Measurements from ENCODE around the gene SURF4. TPM values are rescaled to one million over a fixed set of nuclear protein-coding genes. Genes with fewer than 3 reads are reported as not detected.

SURF4 gene
- total RNA-seq, 1 experiment from 2014 or later: 171 TPM

DNA sequence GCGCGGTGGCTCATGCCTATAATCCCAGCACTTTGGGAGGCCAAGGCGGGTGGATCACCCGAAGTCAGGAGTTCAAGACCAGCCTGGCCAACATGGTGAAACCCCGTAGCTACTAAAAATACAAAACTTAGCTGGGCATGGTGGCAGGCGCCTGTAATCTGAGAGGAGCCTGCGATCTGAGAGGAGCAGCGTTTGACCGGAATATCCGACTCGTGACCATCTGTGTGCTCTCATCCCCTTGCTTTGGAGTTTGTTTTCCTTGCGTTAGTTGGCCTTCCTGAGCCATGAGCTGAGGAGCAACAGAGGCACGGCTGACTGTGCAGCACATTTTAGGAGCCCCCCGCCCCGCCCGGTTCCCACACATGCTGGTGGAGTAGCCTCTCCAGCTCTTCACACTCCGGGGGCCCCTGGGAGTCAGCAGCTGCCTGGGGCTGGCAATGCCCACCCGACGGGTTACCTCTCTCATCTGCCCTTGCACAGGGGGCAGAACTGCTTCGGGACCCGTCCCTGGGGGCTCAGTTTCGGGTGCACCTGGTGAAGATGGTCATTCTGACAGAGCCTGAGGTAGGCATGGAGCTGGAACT is 49.3 kb upstream of the SURF4 start:
- Mint-ChIP-seq H3K27ac (no peak overlapping the region), H3K36me3 (peaks cover 10% of the 10 kb centered on the region), H3K4me3 (no peak overlapping the region), H3K4me1 (peaks cover 19% of the 10 kb centered on the region), H3K27me3 (ENCODE audit: low read depth) (peaks cover 14% of the 10 kb centered on the region), H3K9me3 (peaks cover 8% of the 10 kb centered on the region)
- no peak for ATAC-seq
- no peak for DNase-seq (ENCODE audit: low spot score)
- ChIA-PET POLR2A (no interaction called here), CTCF (interaction anchor here (1.0 to 1.5 kb wide), 3 partner anchors 17 to 61 kb away, joined by 3 read pairs; no protein-coding TSS in a partner anchor)
- TF ChIP-seq SMAD3 (CRISPR knock-in tag; IDR thresholded peaks at IDR 0.05; ENCODE audit: borderline replicate concordance): no peak
- TF ChIP-seq OVOL2 (CRISPR knock-in tag; IDR thresholded peaks at IDR 0.05; ENCODE audit: borderline replicate concordance): no peak
- TF ChIP-seq, protein P1, sequence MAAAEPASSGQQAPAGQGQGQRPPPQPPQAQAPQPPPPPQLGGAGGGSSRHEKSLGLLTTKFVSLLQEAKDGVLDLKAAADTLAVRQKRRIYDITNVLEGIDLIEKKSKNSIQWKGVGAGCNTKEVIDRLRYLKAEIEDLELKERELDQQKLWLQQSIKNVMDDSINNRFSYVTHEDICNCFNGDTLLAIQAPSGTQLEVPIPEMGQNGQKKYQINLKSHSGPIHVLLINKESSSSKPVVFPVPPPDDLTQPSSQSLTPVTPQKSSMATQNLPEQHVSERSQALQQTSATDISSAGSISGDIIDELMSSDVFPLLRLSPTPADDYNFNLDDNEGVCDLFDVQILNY (CRISPR knock-in tag; IDR thresholded peaks at IDR 0.05): no peak
- TF ChIP-seq PRRX2 (CRISPR knock-in tag; IDR thresholded peaks at IDR 0.05): no peak
- TF ChIP-seq MAX (CRISPR knock-in tag; IDR thresholded peaks at IDR 0.05): no peak
- TF ChIP-seq ETV6 (CRISPR knock-in tag; IDR thresholded peaks at IDR 0.05): no peak
- TF ChIP-seq CREM (CRISPR knock-in tag; IDR thresholded peaks at IDR 0.05): no peak
- no peak for TF ChIP-seq IRF2 (CRISPR knock-in tag; IDR thresholded peaks at IDR 0.05; ENCODE audit: borderline replicate concordance, low read depth)
- TF ChIP-seq, protein P2, sequence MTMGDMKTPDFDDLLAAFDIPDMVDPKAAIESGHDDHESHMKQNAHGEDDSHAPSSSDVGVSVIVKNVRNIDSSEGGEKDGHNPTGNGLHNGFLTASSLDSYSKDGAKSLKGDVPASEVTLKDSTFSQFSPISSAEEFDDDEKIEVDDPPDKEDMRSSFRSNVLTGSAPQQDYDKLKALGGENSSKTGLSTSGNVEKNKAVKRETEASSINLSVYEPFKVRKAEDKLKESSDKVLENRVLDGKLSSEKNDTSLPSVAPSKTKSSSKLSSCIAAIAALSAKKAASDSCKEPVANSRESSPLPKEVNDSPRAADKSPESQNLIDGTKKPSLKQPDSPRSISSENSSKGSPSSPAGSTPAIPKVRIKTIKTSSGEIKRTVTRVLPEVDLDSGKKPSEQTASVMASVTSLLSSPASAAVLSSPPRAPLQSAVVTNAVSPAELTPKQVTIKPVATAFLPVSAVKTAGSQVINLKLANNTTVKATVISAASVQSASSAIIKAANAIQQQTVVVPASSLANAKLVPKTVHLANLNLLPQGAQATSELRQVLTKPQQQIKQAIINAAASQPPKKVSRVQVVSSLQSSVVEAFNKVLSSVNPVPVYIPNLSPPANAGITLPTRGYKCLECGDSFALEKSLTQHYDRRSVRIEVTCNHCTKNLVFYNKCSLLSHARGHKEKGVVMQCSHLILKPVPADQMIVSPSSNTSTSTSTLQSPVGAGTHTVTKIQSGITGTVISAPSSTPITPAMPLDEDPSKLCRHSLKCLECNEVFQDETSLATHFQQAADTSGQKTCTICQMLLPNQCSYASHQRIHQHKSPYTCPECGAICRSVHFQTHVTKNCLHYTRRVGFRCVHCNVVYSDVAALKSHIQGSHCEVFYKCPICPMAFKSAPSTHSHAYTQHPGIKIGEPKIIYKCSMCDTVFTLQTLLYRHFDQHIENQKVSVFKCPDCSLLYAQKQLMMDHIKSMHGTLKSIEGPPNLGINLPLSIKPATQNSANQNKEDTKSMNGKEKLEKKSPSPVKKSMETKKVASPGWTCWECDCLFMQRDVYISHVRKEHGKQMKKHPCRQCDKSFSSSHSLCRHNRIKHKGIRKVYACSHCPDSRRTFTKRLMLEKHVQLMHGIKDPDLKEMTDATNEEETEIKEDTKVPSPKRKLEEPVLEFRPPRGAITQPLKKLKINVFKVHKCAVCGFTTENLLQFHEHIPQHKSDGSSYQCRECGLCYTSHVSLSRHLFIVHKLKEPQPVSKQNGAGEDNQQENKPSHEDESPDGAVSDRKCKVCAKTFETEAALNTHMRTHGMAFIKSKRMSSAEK (CRISPR knock-in tag; IDR thresholded peaks at IDR 0.05; ENCODE audit: borderline replicate concordance): no peak
- TF ChIP-seq ZNF317 (CRISPR knock-in tag; IDR thresholded peaks at IDR 0.05; ENCODE audit: borderline replicate concordance, low read depth): no peak
- TF ChIP-seq PRDM15 (CRISPR knock-in tag; IDR thresholded peaks at IDR 0.05): no peak
- no peak for TF ChIP-seq AR (CRISPR knock-in tag; IDR thresholded peaks at IDR 0.05)
- TF ChIP-seq, protein P3, sequence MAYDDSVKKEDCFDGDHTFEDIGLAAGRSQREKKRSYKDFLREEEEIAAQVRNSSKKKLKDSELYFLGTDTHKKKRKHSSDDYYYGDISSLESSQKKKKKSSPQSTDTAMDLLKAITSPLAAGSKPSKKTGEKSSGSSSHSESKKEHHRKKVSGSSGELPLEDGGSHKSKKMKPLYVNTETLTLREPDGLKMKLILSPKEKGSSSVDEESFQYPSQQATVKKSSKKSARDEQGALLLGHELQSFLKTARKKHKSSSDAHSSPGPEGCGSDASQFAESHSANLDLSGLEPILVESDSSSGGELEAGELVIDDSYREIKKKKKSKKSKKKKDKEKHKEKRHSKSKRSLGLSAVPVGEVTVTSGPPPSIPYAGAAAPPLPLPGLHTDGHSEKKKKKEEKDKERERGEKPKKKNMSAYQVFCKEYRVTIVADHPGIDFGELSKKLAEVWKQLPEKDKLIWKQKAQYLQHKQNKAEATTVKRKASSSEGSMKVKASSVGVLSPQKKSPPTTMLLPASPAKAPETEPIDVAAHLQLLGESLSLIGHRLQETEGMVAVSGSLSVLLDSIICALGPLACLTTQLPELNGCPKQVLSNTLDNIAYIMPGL (CRISPR knock-in tag; IDR thresholded peaks at IDR 0.05): no peak
- TF ChIP-seq KAT7 (CRISPR knock-in tag; IDR thresholded peaks at IDR 0.05; ENCODE audit: borderline replicate concordance): no peak
- no peak for TF ChIP-seq ATF3 (CRISPR knock-in tag; conservative IDR thresholded peaks at IDR 0.05)
- no peak for TF ChIP-seq GABPB1 (CRISPR knock-in tag; IDR thresholded peaks at IDR 0.05)
- TF ChIP-seq, protein P4, sequence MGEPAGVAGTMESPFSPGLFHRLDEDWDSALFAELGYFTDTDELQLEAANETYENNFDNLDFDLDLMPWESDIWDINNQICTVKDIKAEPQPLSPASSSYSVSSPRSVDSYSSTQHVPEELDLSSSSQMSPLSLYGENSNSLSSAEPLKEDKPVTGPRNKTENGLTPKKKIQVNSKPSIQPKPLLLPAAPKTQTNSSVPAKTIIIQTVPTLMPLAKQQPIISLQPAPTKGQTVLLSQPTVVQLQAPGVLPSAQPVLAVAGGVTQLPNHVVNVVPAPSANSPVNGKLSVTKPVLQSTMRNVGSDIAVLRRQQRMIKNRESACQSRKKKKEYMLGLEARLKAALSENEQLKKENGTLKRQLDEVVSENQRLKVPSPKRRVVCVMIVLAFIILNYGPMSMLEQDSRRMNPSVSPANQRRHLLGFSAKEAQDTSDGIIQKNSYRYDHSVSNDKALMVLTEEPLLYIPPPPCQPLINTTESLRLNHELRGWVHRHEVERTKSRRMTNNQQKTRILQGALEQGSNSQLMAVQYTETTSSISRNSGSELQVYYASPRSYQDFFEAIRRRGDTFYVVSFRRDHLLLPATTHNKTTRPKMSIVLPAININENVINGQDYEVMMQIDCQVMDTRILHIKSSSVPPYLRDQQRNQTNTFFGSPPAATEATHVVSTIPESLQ (CRISPR knock-in tag; IDR thresholded peaks at IDR 0.05): no peak
- TF ChIP-seq, protein P5, sequence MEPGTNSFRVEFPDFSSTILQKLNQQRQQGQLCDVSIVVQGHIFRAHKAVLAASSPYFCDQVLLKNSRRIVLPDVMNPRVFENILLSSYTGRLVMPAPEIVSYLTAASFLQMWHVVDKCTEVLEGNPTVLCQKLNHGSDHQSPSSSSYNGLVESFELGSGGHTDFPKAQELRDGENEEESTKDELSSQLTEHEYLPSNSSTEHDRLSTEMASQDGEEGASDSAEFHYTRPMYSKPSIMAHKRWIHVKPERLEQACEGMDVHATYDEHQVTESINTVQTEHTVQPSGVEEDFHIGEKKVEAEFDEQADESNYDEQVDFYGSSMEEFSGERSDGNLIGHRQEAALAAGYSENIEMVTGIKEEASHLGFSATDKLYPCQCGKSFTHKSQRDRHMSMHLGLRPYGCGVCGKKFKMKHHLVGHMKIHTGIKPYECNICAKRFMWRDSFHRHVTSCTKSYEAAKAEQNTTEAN (CRISPR knock-in tag; IDR thresholded peaks at IDR 0.05): no peak
